ENCODE data around the gene UTP20.

UTP20 gene

DNA sequence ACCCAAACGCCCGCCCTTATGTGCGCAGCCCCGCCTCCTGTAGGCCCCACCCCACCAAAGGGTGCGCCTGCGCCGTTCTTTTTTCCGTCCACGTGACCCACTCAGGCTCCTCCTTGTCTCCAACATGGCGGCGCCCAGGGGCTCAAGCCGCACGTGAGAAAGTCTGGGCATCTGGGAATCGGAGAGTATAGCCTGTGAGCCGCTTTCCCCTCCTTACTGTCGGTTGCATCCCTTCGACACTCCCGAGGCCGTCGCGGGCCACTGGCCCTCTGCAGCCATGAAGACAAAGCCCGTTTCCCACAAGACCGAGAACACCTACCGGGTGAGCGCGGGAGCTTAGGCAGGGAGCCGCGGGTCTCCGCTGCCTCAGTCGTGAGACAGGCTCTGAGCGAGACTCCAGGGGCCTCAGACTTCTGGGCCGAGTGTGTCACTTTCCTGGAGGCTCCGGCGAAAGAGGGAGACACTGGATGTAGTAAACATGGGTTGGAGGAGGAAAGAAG lies at the start of gene UTP20:
Gene UTP20 (plus strand): TSS at position 100 of the 500 bp plus-strand sequence. CDS start 178 bp downstream, at position 278.
- peak; percentile 81 for DNase-seq

DNA sequence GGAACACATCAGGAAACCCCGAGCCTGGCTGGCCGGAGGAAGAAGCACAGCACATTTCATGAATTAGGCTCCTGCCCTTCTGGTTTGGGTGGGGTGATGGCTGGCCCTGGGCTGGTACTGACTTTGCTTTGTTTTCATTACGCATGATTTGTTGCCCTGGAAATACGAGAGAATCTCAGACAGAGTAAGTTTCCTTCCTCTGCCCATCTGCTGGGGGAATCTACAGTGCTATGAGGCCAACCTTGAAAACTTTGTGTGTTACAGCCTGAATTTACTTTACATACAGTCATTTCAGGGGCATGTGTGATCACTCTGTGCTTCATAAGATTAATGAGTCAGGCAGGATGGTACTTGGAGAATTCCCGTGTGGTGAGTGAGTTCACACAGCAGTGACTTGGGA lies 49.4 kb upstream of the UTP20 start:
- peak; percentile 54 for DNase-seq

DNA sequence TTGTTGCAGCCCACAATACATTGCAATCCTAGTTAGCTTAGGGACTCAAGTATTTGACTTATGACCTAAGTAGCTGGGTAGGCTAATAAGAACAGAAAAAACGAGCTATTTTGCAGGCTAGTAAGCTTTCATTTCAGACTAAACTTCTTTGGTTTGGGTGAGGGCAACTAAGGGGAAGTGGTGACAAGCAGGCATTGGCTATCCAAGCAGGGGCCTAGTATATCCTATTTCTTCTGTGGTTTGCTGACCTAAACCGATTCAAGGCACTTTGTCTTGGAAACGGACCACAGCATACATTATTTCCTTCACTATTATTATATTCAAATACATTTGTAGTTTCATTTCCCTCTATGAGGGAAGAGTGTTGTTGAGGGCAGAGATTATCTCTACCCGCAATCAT lies 48.3 kb upstream of the UTP20 start:
- no peak for DNase-seq

DNA sequence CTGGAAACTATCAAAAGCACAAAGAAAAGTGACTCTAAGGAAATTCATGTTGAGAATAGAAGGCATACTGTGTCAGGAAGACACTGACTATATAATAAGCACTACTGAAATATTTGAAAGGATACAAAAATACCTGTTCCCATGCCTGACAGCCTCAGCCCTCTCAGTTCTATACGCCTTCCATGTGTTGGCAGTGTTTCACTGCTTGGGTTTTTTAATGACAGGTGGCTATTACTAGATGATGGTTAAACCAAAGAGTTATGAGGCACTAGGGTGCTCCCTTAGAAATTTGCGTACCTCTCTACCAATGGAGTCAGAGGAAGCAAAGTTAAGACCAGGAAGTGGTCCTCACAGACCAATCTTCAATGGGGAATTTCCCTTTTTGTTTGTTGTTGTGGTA lies 44.2 kb upstream of the UTP20 start:
- DNase-seq = no peak

DNA sequence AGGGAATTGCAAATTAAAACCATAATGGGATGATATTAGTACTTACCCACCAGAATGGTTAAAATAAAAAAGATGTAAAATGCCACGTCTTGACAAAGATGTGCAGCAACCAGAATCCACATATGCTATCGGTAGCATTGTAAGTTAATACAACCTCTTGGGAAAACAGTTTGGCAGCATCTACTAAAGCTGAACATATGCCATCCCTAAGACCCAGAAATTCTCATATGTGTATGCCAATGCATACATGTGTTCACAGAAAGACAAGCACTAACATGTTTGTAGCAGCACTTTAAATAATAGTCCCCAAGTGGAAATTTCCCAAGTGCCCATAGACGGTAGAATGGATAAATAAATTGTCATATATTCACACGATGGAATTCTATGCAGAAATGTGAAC lies 41.6 kb upstream of the UTP20 start:
- DNase-seq = no peak

DNA sequence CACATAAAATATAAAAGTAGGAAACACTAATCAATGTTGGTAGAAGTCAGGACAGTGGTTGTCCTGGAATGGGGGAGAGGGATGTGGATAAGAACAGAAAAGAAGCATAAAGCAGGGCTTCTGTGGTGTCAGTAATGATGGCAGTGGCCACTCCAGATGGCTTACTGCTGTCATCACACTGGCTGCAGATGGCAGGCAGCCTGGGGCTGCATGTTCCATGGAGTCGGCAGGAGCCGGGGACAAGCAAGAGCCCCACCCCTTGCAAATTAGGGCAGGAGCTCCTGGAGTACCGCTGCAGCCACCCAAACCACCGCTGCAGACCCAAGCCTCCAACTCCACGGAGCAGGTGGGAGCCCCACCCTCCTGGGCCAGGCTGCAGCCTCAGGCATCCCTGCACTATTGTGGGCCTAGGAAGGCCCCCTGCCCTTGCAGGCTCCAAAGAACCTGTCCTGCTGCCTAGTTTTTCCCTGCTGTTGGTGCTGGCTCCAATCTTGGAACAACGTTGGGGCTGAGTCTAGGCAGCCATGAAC lies 41.0 kb upstream of the UTP20 start:
- DNase-seq = no peak

DNA sequence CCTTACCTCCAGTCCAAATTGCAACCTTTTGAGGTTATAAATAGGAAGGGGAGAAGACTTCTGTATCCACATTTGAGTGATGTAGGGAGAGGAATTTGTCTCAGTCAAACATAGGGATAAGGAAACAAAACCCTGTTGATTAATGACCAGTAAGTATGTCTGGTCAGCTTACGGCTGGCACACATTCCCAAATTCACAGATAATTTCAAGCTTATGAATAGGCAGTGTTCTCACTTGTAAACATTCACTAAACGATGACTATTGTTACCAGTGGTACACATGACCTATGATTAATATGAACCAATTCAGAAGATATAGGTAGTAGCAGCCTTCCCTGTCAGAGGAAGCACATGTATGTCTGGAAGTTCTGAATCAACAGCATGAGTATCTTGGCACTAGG lies 36.8 kb upstream of the UTP20 start:
- no peak for DNase-seq

DNA sequence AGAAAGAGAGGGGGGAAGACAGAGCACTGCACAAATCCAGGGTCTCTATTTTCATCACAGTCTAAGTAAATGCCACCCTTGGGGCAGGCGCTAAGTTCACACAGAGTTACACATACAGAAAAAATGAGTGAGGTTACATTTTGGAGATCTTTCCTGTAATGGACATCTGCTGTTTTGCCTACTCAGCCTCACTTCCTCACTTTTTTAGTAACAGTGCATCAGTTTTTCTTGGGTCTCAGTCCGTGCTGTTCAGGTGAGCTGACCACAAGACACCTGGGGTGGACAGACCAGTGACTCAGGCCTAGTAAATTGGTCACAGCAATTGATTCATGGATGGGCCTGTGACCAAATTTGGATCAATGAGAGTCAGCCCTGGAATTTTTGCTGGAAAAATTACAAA lies 36.3 kb upstream of the UTP20 start:
- DNase-seq = no peak

DNA sequence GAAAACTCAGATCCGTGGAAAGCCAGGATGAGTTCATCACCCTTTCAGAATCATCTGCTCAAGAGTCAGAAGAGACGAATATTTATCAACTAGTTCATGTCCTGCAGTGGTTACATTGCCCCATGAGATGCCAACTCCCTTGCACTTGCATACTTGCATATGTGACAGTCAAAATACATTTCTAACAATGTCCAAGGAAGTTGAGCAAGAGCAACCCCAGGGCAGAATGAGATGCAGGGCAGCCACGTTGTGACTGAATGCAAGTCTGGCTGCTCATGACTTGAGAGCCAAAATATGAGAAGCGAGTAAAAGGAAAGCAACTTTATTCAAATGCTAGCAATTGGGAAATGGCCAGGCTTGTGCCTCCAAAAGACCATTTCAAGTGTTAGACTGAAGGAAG lies 23.6 kb upstream of the UTP20 start:
- no peak for DNase-seq

DNA sequence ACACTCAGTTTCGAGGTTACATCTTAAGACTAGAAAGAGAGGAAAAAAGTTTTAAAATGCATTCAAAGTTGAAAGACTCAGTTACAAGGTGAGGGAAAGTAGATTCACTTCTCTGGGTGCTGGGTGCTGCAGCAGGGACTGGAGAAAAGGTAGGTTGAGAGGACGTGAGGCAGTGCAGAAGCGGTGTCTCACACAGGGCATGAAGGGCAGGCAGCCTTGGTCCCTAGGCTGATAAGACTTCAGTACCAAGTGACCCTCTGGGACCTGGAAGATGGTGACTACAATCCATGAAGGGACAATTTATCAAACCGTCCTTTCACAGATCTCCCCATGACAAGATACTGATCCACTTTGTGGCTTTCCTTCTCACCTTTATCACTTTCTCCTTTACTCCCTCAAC lies 22.5 kb upstream of the UTP20 start:
- no peak for DNase-seq

DNA sequence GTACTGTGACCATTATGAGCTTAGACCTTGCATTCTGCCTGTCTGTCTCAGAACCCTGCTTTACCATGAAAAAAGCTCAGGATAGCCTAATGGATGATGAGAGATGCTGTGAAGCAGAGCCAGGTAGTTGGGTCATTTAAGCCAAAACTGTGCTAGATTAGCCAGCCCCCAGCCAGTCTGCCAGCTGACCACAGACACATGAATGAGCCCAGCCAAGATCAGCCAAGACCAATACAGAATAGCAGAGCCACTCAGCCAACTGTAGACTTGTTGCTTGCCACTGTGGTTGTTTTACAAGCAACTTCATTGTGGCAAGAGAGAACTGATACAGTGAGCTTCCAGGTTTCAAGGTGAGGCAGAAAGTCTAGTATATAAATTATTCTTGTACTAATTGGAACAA lies 12.8 kb upstream of the UTP20 start:
- no peak for DNase-seq

DNA sequence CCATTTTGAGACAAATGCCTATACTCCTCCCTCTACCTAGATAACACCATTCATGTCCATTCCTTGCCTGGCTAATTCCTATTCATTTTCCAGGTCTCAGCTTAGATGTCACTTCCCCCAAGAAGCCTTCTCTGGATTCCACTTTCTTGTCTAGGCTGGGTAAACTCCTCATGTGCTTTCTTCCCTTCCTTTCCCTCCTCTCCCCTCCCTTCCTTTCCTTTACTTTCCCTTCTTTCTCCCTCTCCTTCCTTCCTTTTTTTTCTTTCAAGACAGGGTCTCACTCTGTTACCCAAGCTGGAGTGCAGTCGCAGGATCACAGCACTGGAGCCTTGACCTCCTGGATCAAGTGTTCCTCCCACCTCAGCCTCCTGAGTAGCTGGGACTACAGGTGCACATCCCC lies 3.5 kb upstream of the UTP20 start:
- DNase-seq = no peak

DNA sequence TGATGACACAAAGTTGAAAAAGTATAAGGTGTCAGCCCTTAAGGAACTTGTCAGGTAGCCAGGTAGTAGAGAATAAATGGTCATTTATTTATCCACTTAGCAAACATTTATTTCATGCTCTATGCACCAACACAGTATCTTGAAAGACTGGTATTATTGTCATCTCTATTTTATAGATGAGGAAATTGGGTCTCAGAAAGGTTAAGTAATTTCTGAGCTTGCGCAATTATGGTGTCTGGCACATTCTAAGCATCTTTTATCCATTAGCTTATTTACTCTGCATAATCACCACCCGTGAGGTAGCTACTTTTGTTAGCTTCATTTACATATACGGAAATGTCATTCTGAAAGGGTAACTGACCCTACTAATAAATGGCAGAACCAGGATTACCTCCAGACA lies 2.5 kb upstream of the UTP20 start:
- DNase-seq = no peak

DNA sequence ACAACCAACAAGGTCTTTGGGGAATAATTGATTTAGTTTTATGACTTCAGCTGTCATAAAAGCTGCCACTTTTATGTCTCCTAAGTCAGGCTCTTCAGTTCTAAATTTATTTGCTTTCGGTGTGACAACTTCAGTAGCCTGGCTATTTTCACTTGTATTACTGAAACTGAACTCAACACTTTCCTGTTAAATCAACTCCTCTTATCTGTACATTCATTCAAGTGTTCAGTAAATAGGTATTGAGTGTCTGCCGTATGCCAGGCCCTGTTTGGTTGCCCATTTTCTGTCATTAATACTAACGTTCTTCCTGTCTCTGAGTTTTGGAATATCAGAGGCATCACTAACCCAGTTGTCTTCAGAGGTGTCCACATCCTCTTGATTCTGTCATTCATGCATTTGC lies 7.5 kb downstream of the UTP20 start:
- no peak for DNase-seq

DNA sequence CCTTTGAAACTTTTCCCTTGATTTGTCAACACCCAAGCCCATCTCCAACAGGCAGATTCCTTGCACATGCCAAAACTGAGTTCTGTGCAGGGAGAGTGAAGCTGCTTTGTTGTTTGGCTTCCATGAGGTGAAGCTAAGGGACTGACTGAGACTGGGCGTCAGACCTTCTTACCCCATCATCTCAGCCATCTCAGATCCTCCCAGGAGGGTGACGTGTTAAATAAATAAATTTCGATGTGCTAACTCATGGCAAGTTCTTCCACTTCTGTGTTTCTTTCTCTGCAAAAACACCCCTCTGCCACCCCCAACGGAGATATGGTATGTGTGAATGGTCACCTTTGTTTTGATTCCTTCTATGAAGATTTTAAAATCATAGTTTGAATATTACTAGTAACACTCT lies 17.8 kb downstream of the UTP20 start:
- no peak for DNase-seq

DNA sequence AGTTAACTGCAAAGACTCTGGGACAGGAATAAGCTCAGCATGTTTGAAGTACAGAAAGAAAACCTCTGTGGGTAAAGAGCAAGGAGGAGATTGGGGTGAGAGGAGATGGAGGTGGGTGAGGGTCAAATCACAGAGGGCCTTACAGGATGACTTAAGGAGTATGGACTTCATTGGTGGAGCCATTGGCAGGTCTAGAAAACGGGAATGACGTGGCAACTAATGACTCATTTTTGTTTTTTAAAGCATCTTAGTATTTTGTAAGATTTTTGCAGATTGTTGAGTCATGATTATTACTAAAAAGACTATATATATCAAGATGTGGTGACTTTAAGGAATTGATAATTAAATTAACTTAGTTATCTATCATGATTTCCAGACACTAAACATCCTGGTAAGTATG lies 18.5 kb downstream of the UTP20 start:
- no peak for DNase-seq

DNA sequence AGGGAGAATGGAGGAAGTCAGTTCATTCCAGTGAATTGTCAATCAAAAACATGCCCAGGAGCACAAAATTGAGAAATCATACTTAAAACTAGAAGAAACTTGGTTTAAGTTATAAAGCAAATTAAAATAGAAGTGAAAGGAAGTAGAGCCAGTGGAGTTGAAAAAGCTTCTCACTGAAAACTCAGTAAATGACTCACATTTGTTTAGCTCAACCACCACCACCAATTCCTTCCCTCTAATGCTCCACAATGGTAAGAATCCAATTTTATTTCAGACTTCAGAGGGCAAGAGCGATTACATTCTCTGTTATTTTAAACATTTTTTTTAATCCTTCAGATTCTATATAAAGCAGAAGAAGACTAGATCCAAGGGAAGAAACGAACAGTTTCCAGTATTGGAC lies 19.4 kb downstream of the UTP20 start:
- no peak for DNase-seq

DNA sequence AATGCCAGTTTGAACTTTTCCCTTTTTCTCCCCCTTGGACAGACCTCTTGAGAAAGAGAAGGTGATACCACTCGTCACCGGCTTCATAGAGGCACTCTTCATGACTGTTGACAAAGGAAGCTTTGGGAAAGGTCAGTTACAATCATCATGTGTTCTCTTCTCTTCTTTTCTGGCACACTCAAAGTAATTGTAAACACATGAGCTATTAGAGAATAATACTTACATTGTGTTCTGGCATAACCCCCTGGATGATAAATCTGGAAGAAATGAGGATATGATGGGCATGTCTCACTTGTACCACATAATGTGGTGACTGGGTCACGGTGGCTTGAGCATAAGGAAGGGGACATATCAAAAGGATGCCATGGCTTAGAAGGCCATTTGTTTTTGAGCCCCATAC lies 20.0 kb downstream of the UTP20 start:
- no peak for DNase-seq

DNA sequence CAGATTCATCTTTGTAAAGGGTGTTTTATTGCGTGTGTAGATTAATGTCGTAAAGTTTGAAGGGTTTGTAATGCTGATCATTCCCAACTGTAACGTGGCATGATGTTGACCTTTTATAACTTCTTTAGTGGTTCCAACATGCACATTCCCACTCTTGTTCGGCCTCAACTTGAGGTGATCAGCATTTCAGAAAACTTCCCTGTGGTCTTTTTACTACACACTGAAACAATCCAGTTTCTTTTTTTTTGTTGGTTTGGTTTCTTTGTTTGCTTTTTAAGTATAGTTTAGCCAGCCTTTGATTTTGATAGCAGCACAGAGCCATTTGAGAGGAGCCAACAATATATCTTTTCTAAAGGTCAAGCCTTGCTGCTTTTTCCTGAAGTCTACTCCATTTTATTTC lies 22.8 kb downstream of the UTP20 start:
- DNase-seq = no peak

DNA sequence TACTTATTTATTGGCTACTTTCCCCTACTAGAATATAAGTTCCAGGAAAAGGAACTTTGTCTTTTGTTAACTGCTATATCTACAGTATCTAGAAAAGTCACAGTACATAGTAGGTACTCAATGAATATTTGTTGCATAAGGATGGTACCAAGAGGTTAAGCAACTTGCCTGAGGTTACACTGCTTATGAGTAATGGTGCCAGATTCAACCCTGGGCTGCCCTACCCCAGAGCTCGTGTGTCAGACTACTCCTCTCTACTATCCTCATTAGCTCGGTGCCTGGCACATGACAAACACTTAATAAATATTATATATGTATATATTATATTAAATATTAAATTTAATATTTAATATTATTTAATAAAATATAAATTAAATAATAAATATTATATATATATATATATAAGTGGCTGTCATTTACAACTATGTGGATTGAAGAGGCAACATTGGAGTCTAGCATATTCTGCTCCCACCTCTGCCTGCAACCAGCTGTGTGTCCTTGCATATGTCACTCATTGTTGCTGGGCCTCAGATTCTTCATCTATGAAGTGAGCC lies 25.4 kb downstream of the UTP20 start:
- DNase-seq = no peak

DNA sequence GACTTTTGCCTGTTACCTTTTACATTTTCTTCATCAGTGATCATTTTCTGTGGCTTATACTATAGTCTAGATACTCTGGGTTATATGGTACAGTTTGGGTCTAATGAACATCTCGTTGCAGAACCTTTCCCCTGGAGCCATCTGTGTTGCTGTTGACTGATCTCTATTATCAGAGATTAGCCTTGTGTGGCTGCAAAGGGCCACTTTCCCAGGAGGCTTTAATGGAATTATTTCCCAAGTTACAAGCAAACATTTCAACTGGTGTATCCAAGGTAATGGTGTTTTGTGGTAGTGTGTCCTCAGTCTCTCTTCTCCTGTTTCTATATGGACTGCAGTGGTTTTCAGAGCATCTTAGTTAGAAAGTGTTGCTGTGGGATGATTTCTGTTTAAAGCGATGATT lies 25.9 kb downstream of the UTP20 start:
- no peak for DNase-seq

DNA sequence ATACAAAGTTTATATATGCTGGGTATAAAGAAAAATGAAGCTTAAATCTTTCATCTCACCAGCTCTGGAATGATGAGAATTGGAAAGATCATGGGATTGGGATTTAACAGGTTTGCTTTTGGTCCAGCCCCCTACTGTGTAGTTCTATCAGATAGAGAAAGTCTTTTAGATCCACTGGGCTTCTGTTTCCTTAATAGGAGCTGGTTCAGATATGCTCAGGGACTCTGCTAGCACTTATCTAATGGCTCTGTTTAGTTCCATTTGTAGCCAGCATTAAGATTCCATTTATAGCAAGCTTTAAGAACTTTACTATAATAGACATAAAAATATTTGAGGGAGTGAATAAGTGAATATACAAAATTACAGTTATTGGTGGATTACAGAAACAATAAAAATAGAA lies 42.6 kb downstream of the UTP20 start:
- DNase-seq = no peak

DNA sequence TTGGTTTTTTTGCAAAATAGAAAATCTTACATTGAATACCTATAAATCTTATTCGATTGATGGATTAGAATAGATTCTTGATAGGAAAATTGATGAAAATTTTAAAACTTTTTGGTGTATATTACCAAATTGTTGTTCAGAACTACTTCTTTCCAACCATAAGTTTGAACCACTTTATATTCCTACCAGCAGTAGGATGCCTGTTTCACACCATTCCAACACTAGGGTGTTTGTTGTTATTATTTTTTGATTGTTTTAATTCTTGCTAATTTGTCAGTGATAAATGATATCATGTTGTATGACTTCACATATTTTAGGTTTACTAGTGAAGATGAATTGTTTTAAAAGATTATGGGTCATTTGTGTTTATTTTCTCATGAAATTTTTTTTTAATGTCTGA lies 43.4 kb downstream of the UTP20 start:
- no peak for DNase-seq

DNA sequence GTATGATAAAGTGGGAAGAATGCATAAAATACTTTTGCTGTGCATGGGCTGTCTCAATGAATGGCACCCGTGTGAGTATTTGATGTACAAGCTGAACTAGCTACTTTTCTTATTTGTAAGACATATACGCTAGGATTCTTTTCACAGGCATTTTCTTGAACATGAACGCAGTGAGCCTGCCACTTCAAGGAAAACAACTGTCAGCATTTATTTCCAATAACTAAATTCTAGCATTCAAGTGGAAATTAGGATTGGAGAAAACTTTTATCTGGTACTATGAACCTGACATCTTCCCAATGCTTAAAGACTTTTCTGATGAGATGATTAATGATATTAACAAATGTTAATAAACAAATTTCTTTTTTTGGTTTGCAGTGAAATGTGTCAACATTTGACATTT lies 45.7 kb downstream of the UTP20 start:
- no peak for DNase-seq

DNA sequence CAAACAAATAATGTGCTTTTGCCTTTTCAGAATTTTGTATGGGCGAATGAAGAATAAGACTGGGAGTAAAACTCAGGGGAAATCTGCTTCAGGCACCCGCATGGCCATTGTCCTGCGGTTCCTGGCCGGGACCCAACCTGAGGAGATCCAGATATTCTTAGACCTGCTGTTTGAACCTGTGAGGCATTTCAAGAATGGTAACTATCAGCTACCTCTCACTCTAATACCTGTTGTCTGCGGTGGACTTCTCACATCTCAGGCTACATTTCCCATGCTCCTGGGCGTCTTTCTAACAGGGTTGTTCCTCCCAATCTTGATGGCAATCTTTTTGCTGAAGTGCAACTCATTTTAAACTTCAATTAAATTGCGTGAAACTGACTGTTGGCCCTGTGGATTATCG lies 47.1 kb downstream of the UTP20 start:
- no peak for DNase-seq

DNA sequence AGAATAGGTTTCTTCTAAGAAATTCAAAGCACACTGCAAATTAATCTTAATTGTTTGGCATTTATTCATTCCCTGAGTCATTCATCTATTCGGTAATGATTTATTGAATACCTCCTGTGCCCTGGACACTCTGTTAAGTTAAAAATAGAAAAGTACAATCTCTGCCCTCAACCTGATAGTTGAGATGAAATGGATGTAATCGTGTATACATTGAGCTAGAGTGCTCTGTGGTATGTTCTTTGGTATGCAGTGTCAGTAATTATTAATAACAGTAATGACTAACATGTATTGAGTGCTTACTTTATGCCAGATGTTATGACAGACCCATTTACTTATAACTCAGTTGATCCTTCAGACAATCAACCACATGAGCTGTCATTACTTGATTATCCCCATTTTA lies 47.6 kb downstream of the UTP20 start:
- DNase-seq = no peak

Data from T1000 (cell line).